C4-2B (cell line): ENCODE results near the gene PLEKHD1.

ENCODE experiments used
- H3K27ac ChIP-seq: fragments of 450-650 bp; 2 replicates; pipeline ENCODE4 v1.5.1; 2017
- ZFX ChIP-seq: fragments of 450-650 bp; IDR thresholded peaks from 2 replicates; pipeline ENCODE4 v1.6.1; 2017
- TF ChIP-seq, protein P1 (sequence below): fragments of 450-650 bp; conservative IDR thresholded peaks from 2 replicates; pipeline ENCODE4 v1.5.1; 2017; ENCODE audit warnings: mild to moderate bottlenecking

Gene PLEKHD1

DNA sequence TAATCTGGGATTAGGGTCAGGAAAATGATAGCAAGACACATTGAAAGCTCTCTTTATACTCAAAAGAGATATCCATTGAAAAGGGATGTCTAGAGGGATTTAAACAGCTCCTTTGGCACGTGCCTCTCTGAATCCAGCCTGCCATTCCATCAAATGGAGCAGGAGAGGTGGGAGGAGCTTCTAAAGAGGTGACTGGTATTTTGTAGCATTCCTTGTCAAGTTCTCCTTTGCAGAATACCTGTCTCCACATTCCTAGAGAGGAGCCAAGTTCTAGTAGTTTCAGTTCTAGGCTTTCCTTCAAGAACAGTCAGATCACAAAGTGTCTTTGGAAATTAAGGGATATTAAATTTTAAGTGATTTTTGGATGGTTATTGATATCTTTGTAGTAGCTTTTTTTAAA, 25.4 kb upstream of the PLEKHD1 start:
- TF ChIP-seq ZFX: no peak
- TF ChIP-seq, protein P1, sequence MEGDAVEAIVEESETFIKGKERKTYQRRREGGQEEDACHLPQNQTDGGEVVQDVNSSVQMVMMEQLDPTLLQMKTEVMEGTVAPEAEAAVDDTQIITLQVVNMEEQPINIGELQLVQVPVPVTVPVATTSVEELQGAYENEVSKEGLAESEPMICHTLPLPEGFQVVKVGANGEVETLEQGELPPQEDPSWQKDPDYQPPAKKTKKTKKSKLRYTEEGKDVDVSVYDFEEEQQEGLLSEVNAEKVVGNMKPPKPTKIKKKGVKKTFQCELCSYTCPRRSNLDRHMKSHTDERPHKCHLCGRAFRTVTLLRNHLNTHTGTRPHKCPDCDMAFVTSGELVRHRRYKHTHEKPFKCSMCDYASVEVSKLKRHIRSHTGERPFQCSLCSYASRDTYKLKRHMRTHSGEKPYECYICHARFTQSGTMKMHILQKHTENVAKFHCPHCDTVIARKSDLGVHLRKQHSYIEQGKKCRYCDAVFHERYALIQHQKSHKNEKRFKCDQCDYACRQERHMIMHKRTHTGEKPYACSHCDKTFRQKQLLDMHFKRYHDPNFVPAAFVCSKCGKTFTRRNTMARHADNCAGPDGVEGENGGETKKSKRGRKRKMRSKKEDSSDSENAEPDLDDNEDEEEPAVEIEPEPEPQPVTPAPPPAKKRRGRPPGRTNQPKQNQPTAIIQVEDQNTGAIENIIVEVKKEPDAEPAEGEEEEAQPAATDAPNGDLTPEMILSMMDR: no peak
- H3K27ac ChIP-seq: no peak overlapping the region

DNA sequence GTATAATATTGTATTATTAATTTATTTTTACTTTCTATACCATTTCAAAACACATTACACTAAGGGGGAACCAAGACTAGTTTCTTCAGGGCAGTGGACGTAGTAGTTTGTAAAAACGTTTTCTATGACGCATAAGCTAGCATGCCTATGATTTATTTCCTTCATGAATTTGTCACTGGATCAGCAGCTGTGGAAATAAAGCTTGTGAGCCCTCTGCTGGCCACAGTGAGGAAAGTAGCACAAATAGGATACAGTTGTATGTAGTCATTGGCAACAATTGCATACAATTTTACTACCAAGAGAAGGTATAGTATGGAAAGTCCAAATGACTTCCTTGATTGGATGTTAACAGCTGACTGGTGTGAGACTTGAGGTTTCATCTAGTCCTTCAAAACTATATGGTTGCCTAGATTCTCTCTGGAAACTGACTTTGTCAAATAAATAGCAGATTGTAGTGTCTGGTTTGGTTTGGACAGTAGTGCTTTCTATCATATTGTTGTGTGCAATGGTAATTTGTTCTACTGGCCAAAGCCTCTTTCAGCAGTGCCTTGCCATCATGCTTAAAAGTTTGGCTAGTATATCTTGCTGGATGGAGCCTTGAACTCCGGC, 24.3 kb upstream of the PLEKHD1 start:
- no peak overlapping the region for H3K27ac ChIP-seq

DNA sequence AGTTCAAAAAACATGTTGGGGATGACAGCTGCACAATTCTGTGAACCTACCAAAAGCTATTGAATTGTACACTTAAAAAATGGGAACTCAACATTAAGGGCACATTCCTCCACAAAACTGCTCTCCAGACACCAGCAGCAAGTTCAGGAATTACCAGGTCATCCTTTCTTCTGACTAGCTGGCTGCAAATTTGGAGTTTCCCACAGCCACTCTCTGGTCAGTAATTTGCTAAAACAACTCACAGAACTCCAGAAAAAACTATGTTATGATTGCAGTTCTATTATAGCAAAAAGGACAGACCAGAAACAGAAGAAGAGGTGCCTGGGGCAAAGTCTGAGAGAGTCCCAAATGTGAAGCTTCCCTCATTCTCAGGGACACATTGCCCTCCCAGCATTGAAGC, 20.1 kb upstream of the PLEKHD1 start:
- no peak overlapping the region for H3K27ac ChIP-seq
- TF ChIP-seq, protein P1: no peak
- TF ChIP-seq ZFX: no peak

More for the DNA sequence above, 24.3 kb upstream of the PLEKHD1 start:
- no peak for TF ChIP-seq ZFX
- TF ChIP-seq, protein P1: peak; percentile 91

DNA sequence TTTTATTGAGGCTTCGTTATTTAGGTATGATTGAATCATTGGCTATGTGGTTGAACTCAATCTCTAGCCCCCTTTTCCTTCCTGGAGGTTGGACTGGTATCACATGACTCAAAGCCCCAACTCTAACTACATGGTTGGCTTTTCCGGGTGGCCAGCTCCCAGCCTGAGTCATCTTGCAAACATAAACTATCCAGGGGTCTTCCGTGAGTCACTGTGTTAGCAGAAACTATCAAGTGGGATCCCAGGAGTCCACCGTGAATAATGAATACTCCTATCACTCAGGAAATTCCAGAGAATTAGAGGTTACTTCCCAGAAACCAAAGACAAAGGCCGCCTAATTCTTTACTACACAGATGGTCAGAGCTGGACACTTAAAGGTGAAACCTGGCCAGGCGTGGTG, 19.7 kb upstream of the PLEKHD1 start:
- no peak overlapping the region for H3K27ac ChIP-seq

DNA sequence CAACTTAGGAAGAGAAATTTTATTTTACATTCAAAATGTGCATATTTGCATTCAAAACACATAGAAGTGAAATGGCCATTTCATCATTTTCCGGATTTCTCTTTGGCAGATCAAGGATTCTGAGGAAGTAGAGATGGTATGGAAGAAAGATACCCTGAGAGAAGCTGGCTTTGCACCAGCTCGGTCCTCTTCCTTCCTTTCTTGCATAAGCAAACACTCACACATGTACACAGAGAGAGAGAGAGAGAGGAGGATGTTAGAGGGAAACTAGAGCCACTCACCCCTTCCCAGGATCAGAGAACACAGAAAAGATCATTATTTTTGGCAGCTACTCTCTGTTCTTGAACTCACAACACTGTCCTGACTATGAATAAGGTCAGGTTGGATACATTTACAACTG, 15.6 kb upstream of the PLEKHD1 start:
- no peak overlapping the region for H3K27ac ChIP-seq
- TF ChIP-seq, protein P1: no peak
- TF ChIP-seq ZFX: no peak

More for the DNA sequence above, 19.7 kb upstream of the PLEKHD1 start:
- no peak for TF ChIP-seq ZFX
- TF ChIP-seq, protein P1: no peak

DNA sequence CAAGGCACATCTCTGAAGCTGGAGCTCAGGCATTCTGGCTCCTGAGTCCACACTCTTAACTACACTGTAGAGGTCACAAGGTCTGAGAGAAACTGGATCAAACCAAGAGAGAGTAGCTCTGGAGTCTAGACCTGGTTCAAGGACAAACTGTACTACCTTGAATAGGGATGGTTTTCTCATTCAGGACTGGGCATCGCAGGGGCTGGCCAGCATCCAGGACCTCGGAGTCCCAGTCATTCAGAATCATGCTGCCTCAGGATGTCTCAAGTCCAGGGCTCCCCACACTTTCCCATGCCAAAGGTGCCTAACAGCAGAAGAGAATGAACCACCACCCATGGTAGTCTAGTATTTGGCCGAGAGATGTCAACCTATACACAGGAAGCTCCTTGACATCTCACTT, 13.1 kb upstream of the PLEKHD1 start:
- TF ChIP-seq, protein P1: no peak
- TF ChIP-seq ZFX: no peak
- H3K27ac ChIP-seq: no peak overlapping the region

DNA sequence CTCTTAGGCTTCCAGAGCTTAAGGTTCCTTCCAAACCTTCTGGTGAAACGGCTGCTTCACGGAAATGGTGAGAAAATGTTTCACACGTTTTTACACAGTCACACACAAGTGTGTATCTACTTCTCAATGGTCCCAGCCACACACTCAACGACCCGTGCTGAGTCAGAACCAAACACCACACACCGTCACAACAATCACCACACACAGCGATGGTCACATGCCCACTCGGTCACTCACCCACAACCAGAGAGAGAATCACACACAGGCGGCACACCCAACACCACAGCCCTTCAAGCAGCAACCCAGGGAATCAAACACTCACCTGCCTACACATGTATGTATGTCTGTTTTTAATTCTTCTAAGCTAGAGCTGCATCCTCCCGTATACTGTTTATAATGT, 12.6 kb upstream of the PLEKHD1 start:
- no peak overlapping the region for H3K27ac ChIP-seq
- no peak for TF ChIP-seq ZFX
- TF ChIP-seq, protein P1: no peak
